ENCODE results near the gene FAM174C.
"Not testable (repeated sequence)": the region's sequence is repeated elsewhere in the genome, so short reads cannot be mapped to it uniquely, and the experiment has no call there.

The FAM174C gene

DNA sequence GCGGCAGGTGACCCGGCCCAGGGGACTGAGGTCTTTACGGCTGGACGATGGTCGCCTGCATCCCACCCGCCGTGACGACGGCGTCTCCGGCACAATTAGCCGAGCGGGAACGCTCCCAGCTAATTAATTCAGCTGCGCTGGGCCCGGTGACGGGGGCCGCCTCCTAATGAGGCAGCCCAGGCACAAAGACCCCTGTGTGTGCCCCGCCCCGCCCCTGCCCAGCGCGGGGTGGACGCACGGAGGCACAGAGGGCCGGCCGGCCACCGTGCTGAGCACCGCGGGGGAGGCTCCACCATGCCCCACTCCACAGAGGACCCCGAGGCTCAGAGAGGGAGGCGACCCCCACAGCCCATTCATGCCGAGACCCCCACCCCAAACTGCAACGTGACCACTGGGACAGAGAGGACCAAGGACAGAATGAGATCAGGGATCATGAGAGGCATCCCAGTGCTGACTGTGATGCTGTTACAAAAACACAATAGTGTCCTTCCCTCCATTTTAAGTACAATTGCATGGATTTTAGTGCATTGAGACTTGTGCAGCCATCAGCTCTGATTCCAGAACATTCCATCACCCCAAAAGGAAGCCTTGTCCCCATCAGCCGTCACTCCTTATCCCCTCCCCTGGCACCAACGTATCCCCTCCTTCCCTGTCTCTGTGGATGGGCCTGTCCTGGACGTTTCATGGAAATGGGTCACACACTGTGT, 27.4 kb downstream of the FAM174C start:
- no peak for DNase-seq (ENCODE audit: low read depth)

GRCh38 chr19:1304197-1304924, 29.0 kb downstream of the FAM174C start:
- no peak for DNase-seq (ENCODE audit: low read depth)

- not testable (repeated sequence) for DNase-seq (ENCODE audit: low read depth)
Measured at GRCh38 chr19:1305354-1305753, 30.0 kb downstream of the FAM174C start.

GRCh38 chr19:1307320-1307719, 32.0 kb downstream of the FAM174C start:
- no peak for DNase-seq (ENCODE audit: low read depth)

GRCh38 chr19:1307755-1308303, 32.5 kb downstream of the FAM174C start:
- DNase-seq (ENCODE audit: low read depth), result no peak

- DNase-seq (ENCODE audit: low read depth), result no peak
Measured at GRCh38 chr19:1308718-1309117, 33.4 kb downstream of the FAM174C start.

DNA sequence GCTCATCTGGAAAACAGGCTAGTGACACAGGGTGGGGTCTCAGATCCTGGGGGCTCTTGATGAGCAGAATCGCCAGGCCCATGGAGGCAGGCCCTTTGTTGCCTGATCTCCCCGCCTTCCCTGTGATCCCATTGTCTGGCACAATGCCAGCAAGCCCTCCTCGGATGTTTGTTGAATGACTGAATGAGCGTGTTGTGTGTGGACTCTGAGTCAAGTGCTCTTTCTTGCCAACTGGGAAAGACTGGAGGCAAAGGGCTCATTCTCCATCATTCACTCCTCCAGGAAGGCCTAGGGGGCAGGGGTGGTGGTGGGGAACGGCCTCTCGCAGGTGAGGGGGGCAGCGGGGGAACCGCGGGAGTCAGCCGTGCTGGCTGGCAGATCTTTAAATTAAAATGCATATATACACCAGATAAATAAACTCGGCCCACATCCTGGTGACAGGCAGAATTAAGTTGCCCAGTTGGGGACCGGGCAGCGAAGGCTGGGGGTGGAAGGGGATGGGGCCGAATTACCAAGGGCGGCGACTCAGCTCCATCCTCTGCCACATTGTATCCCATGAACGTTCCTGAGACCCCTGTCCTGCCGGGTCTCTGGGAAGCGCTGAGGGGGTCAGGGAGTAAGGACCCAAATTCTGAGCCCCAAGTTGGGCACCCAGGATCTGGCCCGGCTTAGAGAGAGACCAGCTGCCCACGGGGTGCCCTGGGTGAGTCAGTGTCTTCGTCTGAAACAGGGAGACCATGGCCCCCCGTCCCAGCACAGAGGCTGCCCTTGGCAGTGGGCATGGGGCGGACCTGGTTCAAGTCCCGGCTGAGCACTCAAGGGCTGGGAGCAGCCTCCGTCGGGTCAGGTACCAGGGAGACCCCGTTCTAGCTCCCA, 34.9 kb downstream of the FAM174C start:
- DNase-seq (ENCODE audit: low read depth), result no peak

GRCh38 chr19:1310853-1311180, 35.5 kb downstream of the FAM174C start:
- no peak for DNase-seq (ENCODE audit: low read depth)

GRCh38 chr19:1311543-1312091, 36.3 kb downstream of the FAM174C start:
- DNase-seq (ENCODE audit: low read depth), result no peak

- DNase-seq (ENCODE audit: low read depth), result peak; percentile 77
Measured at GRCh38 chr19:1312767-1313694, 37.7 kb downstream of the FAM174C start.

GRCh38 chr19:1313695-1314613, 38.6 kb downstream of the FAM174C start:
- DNase-seq (ENCODE audit: low read depth), result no peak

DNA sequence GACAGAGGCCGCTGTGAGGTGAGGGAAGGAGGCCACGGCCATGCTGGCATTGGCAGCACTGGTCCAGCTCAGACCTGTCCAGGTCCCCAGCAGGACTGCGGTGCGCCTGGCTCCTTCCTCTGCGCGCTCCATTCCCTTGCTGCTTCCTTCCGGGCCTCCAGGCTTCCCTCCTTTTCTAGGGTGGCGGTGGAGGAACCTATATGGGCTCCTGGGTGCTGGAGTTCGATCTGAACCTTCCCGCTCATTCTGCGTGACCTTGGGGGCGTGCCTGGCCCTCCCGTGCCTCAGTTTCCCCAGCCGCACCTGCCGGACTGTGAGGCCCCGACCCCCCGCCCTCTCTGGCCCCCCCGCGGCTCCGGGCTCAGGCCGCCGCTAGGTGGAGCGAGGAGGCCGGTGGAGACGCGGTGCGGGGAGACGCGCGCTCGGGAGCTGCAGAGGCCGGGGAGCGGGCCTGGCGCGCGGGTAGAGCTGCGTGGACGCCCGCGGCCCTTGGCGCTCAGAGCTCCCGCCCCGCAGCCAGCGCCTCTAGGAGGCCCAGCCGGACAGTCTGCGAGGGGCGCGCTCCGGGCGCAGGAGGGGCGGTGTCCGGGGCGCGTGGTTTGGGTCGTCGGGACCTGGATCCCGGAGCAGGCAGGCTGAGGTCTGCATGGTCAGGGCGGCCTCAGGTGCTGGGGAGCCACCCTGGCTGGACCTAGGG, 40.3 kb downstream of the FAM174C start:
- DNase-seq (ENCODE audit: low read depth), result peak; percentile 61

- DNase-seq (ENCODE audit: low read depth), result no peak
Measured at GRCh38 chr19:1316466-1316865, 41.1 kb downstream of the FAM174C start.

GRCh38 chr19:1317274-1318003, 42.1 kb downstream of the FAM174C start:
- no peak for DNase-seq (ENCODE audit: low read depth)

DNA sequence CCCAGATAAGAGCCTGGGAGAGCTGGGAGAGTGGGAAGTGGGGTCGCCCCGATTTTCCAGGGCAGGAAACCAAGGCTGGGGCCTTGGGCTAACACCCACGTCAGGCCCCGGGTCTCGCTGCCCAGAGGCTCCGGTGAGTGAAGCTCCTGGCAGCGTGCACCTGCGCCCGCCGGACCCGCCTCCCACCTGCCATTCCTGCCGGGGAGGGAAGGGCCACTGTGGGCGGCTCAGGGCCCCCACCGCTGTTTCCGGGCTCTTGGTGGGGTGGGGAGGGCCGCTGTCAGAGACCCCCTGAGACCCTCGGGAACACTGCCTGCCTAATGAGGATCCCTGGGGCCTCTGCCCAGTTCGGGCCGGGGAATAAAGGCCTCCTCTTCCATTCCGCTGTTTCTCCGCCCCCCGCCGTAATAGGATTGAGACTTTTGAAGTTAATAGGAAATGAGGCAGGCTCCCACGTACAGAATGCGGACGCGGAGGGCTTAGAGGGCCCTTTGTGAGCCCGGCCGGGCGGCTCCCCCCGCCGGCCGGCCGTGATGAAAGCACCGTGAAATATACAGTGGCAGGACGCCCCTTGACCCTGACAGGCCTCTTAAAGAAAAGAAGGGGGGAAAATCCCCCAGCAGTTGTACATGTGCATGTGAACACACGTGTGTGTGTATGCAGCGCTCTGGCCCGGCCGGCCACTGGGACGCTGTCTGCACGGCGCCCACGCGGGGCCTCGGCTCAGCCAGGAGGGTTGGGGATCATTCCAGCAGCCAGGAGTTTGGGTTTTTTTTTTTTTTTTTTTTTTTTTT, 43.5 kb downstream of the FAM174C start:
- no peak for DNase-seq (ENCODE audit: low read depth)

GRCh38 chr19:1320282-1320650, 44.9 kb downstream of the FAM174C start:
- not testable (repeated sequence) for DNase-seq (ENCODE audit: low read depth)

GRCh38 chr19:1321539-1321938, 46.2 kb downstream of the FAM174C start:
- DNase-seq (ENCODE audit: low read depth), result no peak

Measured in ELR (cell line).